WTC11 (cell line): ENCODE measurements around the gene COA5. TPM values are rescaled to one million over a fixed set of nuclear protein-coding genes. Genes with fewer than 3 reads are reported as not detected.

Source experiments
- ATAC-seq: fragments of 200-7000 bp; cut with Tn5 transposase; 2 replicates; pipeline ENCODE4 v1.10.0; 2021; ENCODE audit warnings: mild to moderate bottlenecking, moderate library complexity
- CTCF ChIA-PET: fragments of 300-600 bp; sonication (Branson Sonifier 250); formaldehyde crosslinking; loops from one replicate; lab custom pipeline; 2021; ENCODE audit warnings: antibody characterized with exemption; lab: Charles Lee
- POLR2A ChIA-PET: fragments of 350-600 bp; sonication (Branson Sonifier 250); formaldehyde crosslinking; loops from one replicate; lab custom pipeline; 2021; ENCODE audit warnings: antibody characterized with exemption; lab: Charles Lee
- DNase-seq: peaks from one replicate; pipeline ENCODE4 v3.0.0; 2021; ENCODE audit warnings: low spot score
- H3K27ac Mint-ChIP-seq: 2 replicates; pipeline ENCODE4 v1.8.0; 2021; ENCODE audit warnings: mixed read lengths
- H3K27me3 Mint-ChIP-seq: 2 replicates; pipeline ENCODE4 v1.8.0; 2021; ENCODE audit warnings: low read depth, mild to moderate bottlenecking, moderate library complexity, mixed read lengths
- H3K36me3 Mint-ChIP-seq: 2 replicates; pipeline ENCODE4 v1.8.0; 2021; ENCODE audit warnings: mixed read lengths
- H3K4me1 Mint-ChIP-seq: 2 replicates; pipeline ENCODE4 v1.8.0; 2022; ENCODE audit warnings: mixed read lengths
- H3K4me3 Mint-ChIP-seq: 2 replicates; pipeline ENCODE4 v1.8.0; 2021; ENCODE audit warnings: mild to moderate bottlenecking, moderate library complexity, mixed read lengths
- H3K9me3 Mint-ChIP-seq: 2 replicates; pipeline ENCODE4 v1.8.0; 2021; ENCODE audit warnings: mixed read lengths
- AFF4 ChIP-seq: sonication (generic); formaldehyde crosslinking; IDR thresholded peaks from 2 replicates; pipeline ENCODE4 v1.8.1; 2023; ENCODE audit warnings: mild to moderate bottlenecking, missing genetic modification reagents, borderline replicate concordance
- ARID4B ChIP-seq: sonication (generic); formaldehyde crosslinking; IDR thresholded peaks from 2 replicates; pipeline ENCODE4 v1.8.0; 2023; ENCODE audit warnings: missing genetic modification reagents, mild to moderate bottlenecking, borderline replicate concordance
- ATF2 ChIP-seq: sonication (generic); formaldehyde crosslinking; IDR thresholded peaks from 2 replicates; pipeline ENCODE4 v1.8.1; 2022; ENCODE audit warnings: low read depth, missing genetic modification reagents, borderline replicate concordance
- ATF3 ChIP-seq: sonication (generic); formaldehyde crosslinking; conservative IDR thresholded peaks from 2 replicates; pipeline ENCODE4 v1.8.1; 2022; ENCODE audit warnings: mild to moderate bottlenecking, missing genetic modification reagents
- CREB1 ChIP-seq: sonication (generic); formaldehyde crosslinking; IDR thresholded peaks from 2 replicates; pipeline ENCODE4 v1.8.0; 2023; ENCODE audit warnings: mild to moderate bottlenecking, missing genetic modification reagents
- ELF4 ChIP-seq: sonication (generic); formaldehyde crosslinking; IDR thresholded peaks from 2 replicates; pipeline ENCODE4 v1.8.1; 2022; ENCODE audit warnings: low read depth, mild to moderate bottlenecking, moderate library complexity, missing genetic modification reagents
- ESRRA ChIP-seq: sonication (generic); formaldehyde crosslinking; IDR thresholded peaks from 2 replicates; pipeline ENCODE4 v1.8.1; 2022; ENCODE audit warnings: mild to moderate bottlenecking, missing genetic modification reagents, borderline replicate concordance
- GABPB1 ChIP-seq: sonication (generic); formaldehyde crosslinking; IDR thresholded peaks from 2 replicates; pipeline ENCODE4 v1.8.1; 2023; ENCODE audit warnings: mild to moderate bottlenecking, missing genetic modification reagents
- IRF1 ChIP-seq: sonication (generic); formaldehyde crosslinking; IDR thresholded peaks from 2 replicates; pipeline ENCODE4 v1.8.0; 2023; ENCODE audit warnings: missing genetic modification reagents
- MAX ChIP-seq: sonication (generic); formaldehyde crosslinking; IDR thresholded peaks from 2 replicates; pipeline ENCODE4 v1.8.0; 2022; ENCODE audit warnings: mild to moderate bottlenecking, missing genetic modification reagents
- MYBL2 ChIP-seq: sonication (generic); formaldehyde crosslinking; IDR thresholded peaks from 2 replicates; pipeline ENCODE4 v1.8.1; 2023; ENCODE audit warnings: mild to moderate bottlenecking, moderate library complexity, missing genetic modification reagents
- OVOL2 ChIP-seq: fragments of 250-450 bp; sonication (Bioruptor Pico); IDR thresholded peaks from 2 replicates; pipeline ENCODE4 v1.9.0; 2021; ENCODE audit warnings: mild to moderate bottlenecking, borderline replicate concordance
- SMAD3 ChIP-seq: sonication (generic); formaldehyde crosslinking; IDR thresholded peaks from 2 replicates; pipeline ENCODE4 v1.8.0; 2022; ENCODE audit warnings: missing genetic modification reagents, mild to moderate bottlenecking, borderline replicate concordance
- SMAD4 ChIP-seq: sonication (generic); formaldehyde crosslinking; IDR thresholded peaks from 2 replicates; pipeline ENCODE4 v1.8.0; 2022; ENCODE audit warnings: mild to moderate bottlenecking, missing genetic modification reagents
- SOX15 ChIP-seq: fragments of 250-450 bp; sonication (Bioruptor Pico); IDR thresholded peaks from 2 replicates; pipeline ENCODE4 v1.9.0; 2021; ENCODE audit warnings: mild to moderate bottlenecking
- ZBTB43 ChIP-seq: sonication (generic); formaldehyde crosslinking; IDR thresholded peaks from 2 replicates; pipeline ENCODE4 v1.8.1; 2023; ENCODE audit warnings: mild to moderate bottlenecking, missing genetic modification reagents
- ZNF121 ChIP-seq: sonication (generic); formaldehyde crosslinking; IDR thresholded peaks from 2 replicates; pipeline ENCODE4 v1.8.0; 2023; ENCODE audit warnings: missing genetic modification reagents
- ZNF232 ChIP-seq: sonication (generic); formaldehyde crosslinking; IDR thresholded peaks from 2 replicates; pipeline ENCODE4 v1.8.0; 2022; ENCODE audit warnings: mild to moderate bottlenecking, missing genetic modification reagents
- ZNF263 ChIP-seq: sonication (generic); formaldehyde crosslinking; IDR thresholded peaks from 2 replicates; pipeline ENCODE4 v1.8.1; 2022; ENCODE audit warnings: low read depth, mild to moderate bottlenecking, moderate library complexity, missing genetic modification reagents
- ZNF416 ChIP-seq: fragments of 250-450 bp; sonication (Bioruptor Pico); IDR thresholded peaks from 2 replicates; pipeline ENCODE4 v1.9.0; 2021; ENCODE audit warnings: mild to moderate bottlenecking, inconsistent platforms
- ZNF671 ChIP-seq: fragments of 250-450 bp; sonication (Bioruptor Pico); IDR thresholded peaks from 2 replicates; pipeline ENCODE4 v1.8.0; 2021; ENCODE audit warnings: mild to moderate bottlenecking
- total RNA-seq: library from RNA; stranded (reverse); gene quantifications from 3 replicates; pipeline ENCODE4 v1.2.3, GENCODE V29; 2021

The COA5 gene
- total RNA-seq, 1 experiment from 2014 or later = 29.3 TPM

GRCh38 chr2:98579926-98580325, 28.4 kb downstream of the COA5 start (continued):
- TF ChIP-seq SOX15 (CRISPR knock-in tag) (no peak), ELF4 (CRISPR knock-in tag) (no peak), ZBTB43 (CRISPR knock-in tag) (no peak)

GRCh38 chr2:98578231-98578630, 30.1 kb downstream of the COA5 start:
- ATAC-seq (no peak), DNase-seq (no peak)
- H3K36me3 Mint-ChIP-seq = peaks cover 23% of the 10 kb centered on the region
- POLR2A ChIA-PET = no interaction called here
- no peaks in the 10 kb centered on the region for H3K4me1 Mint-ChIP-seq
- no peaks in the 10 kb centered on the region for H3K9me3 Mint-ChIP-seq
- no peaks in the 10 kb centered on the region for H3K27me3 Mint-ChIP-seq
- H3K4me3 Mint-ChIP-seq = no peak overlapping the region
- TF ChIP-seq ZNF416 (CRISPR knock-in tag) (no peak), IRF1 (CRISPR knock-in tag) (no peak), GABPB1 (CRISPR knock-in tag) (no peak), ZNF232 (no peak), SMAD4 (no peak), MAX (CRISPR knock-in tag) (no peak), ZNF121 (CRISPR knock-in tag) (no peak), ZNF671 (no peak), ATF3 (CRISPR knock-in tag) (no peak)
- TF ChIP-seq, all 79 proteins: peak for 0
- CTCF ChIA-PET = interaction anchor here (1.3 kb wide), 1 partner anchor 9 kb away, joined by 7 read pairs; no protein-coding TSS in a partner anchor
- H3K27ac Mint-ChIP-seq = no peak overlapping the region

- Mint-ChIP-seq H3K27ac (no peak overlapping the region), H3K4me1 (no peaks in the 10 kb centered on the region), H3K4me3 (no peak overlapping the region), H3K27me3 (no peaks in the 10 kb centered on the region), H3K36me3 (peaks cover 21% of the 10 kb centered on the region), H3K9me3 (no peaks in the 10 kb centered on the region)
- DNase-seq = no peak
- ChIA-PET CTCF (interaction anchor here (1.3 kb wide), 1 partner anchor 8 kb away, joined by 7 read pairs; no protein-coding TSS in a partner anchor), POLR2A (interaction anchor here (0.5 to 0.6 kb wide), 2 partner anchors 203 to 856 kb away, joined by 3 to 6 read pairs; no protein-coding TSS in a partner anchor)
- no peak for ATAC-seq
- TF ChIP-seq ARID4B (CRISPR knock-in tag) (no peak), OVOL2 (CRISPR knock-in tag) (no peak), ZNF263 (CRISPR knock-in tag) (no peak), MYBL2 (CRISPR knock-in tag) (no peak), ATF2 (CRISPR knock-in tag) (no peak), SMAD3 (no peak), ESRRA (no peak), CREB1 (CRISPR knock-in tag) (no peak), AFF4 (CRISPR knock-in tag) (no peak)
These were observed 31.0 kb downstream of the COA5 start for GRCh38 chr2:98577313-98577712.
